ENCODE measurements around the gene AP4B1.
"Not testable (repeated sequence)": the region's sequence is repeated elsewhere in the genome, so short reads cannot be mapped to it uniquely, and the experiment has no call there.

The AP4B1 gene

GRCh38 chr1:113858418-113858817 is 46.2 kb downstream of the AP4B1 start:
- no peak for DNase-seq (ENCODE audit: low read depth, low spot score)

GRCh38 chr1:113857776-113858175 is 46.8 kb downstream of the AP4B1 start:
- no peak for DNase-seq (ENCODE audit: low read depth, low spot score)

- no peak for DNase-seq (ENCODE audit: low read depth, low spot score)
Observed at GRCh38 chr1:113856401-113856790, 48.2 kb downstream of the AP4B1 start.

GRCh38 chr1:113855630-113856400 is 48.8 kb downstream of the AP4B1 start:
- no peak for DNase-seq (ENCODE audit: low read depth, low spot score)

- DNase-seq (ENCODE audit: low read depth, low spot score) = no peak
Observed at GRCh38 chr1:113854234-113854633, 50.4 kb downstream of the AP4B1 start.

- not testable (repeated sequence) for DNase-seq (ENCODE audit: low read depth, low spot score)
Observed at GRCh38 chr1:113852694-113853093, 51.9 kb downstream of the AP4B1 start.

- DNase-seq (ENCODE audit: low read depth, low spot score) = no peak
Observed at GRCh38 chr1:113850127-113850796, 54.3 kb downstream of the AP4B1 start.

GRCh38 chr1:113849072-113849471 is 55.5 kb downstream of the AP4B1 start:
- no peak for DNase-seq (ENCODE audit: low read depth, low spot score)

- no peak for DNase-seq (ENCODE audit: low read depth, low spot score)
Observed at GRCh38 chr1:113846391-113847035, 58.1 kb downstream of the AP4B1 start.

Measured in ELF-1 (cell line).